Activated CD4-positive, alpha-beta memory T cell treated with anti-CD3 and anti-CD28 coated beads, Interleukin-2, amount 10 ng/mL, durations not matched to agents 7 days and 5 days (primary cell): ENCODE results near the gene CISTR. TPM values are rescaled to one million over a fixed set of nuclear protein-coding genes. Genes with fewer than 3 reads are reported as not detected.
"Not testable (repeated sequence)": the region's sequence is repeated elsewhere in the genome, so short reads cannot be mapped to it uniquely, and the experiment has no call there.

Experiments
- CTCF ChIA-PET: fragments of 350-600 bp; sonication (Branson Sonifier 250); formaldehyde crosslinking; loops from one replicate; lab custom pipeline; 2021; ENCODE audit warnings: antibody characterized with exemption, inconsistent platforms; lab: Charles Lee
- POLR2A ChIA-PET: fragments of 350-600 bp; sonication (Branson Sonifier 250); formaldehyde crosslinking; loops from one replicate; lab custom pipeline; 2021; ENCODE audit warnings: antibody characterized with exemption; lab: Charles Lee
- DNase-seq: peaks from one replicate; pipeline ENCODE4 v3.0.0-alpha.2; 2020
- H3K27ac Mint-ChIP-seq: one replicate; pipeline ENCODE4 v1.8.0; 2021; ENCODE audit warnings: mild to moderate bottlenecking, mixed read lengths
- H3K27me3 Mint-ChIP-seq: one replicate; pipeline ENCODE4 v1.8.0; 2021; ENCODE audit warnings: mixed read lengths
- H3K36me3 Mint-ChIP-seq: one replicate; pipeline ENCODE4 v1.8.0; 2021; ENCODE audit warnings: low read depth, mixed read lengths
- H3K4me1 Mint-ChIP-seq: one replicate; pipeline ENCODE4 v1.8.0; 2021; ENCODE audit warnings: mixed read lengths
- H3K4me3 Mint-ChIP-seq: one replicate; pipeline ENCODE4 v1.8.0; 2021; ENCODE audit warnings: mild to moderate bottlenecking, mixed read lengths
- H3K9me3 Mint-ChIP-seq: one replicate; pipeline ENCODE4 v1.8.0; 2021; ENCODE audit warnings: mixed read lengths
- total RNA-seq, 2 experiments: library from RNA; stranded (reverse); gene quantifications; one replicate each; pipeline ENCODE4 v1.2.3, GENCODE V29; 2021

CISTR gene
- total RNA-seq, 2 experiments from 2014 or later: not detected

DNA sequence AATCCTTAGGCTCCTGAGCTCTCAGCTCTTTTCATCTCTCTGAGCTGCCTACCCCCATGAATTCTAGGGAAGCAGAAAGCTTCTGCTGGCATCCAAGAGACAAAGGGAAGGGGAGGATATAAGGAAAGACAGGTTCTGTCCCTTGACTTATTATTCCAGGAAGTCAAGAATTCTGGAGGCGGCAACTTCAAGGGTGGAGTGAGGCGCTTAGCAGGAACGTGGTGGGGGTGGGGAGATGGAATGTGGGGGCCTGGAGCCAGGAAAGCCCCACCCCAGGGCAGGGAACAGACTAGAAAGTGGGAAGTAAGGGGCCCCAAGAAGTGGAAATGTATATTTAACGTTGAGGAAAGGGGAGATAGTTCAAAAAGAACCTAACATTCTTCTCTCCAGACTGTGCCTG, 26.0 kb downstream of the CISTR start:
- DNase-seq: no peak
- Mint-ChIP-seq H3K4me3 (peak overlapping the region; percentile 87), H3K27me3 (no peaks in the 10 kb centered on the region), H3K36me3 (peaks cover 21% of the 10 kb centered on the region), H3K27ac (no peak overlapping the region), H3K9me3 (no peaks in the 10 kb centered on the region), H3K4me1 (peaks cover 33% of the 10 kb centered on the region)
- ChIA-PET CTCF (interaction anchor here (0.9 to 10.0 kb wide), 4 partner anchors 8 to 490 kb away, joined by 3 to 154 read pairs (median 4); no protein-coding TSS in a partner anchor), POLR2A (no interaction called here)

DNA sequence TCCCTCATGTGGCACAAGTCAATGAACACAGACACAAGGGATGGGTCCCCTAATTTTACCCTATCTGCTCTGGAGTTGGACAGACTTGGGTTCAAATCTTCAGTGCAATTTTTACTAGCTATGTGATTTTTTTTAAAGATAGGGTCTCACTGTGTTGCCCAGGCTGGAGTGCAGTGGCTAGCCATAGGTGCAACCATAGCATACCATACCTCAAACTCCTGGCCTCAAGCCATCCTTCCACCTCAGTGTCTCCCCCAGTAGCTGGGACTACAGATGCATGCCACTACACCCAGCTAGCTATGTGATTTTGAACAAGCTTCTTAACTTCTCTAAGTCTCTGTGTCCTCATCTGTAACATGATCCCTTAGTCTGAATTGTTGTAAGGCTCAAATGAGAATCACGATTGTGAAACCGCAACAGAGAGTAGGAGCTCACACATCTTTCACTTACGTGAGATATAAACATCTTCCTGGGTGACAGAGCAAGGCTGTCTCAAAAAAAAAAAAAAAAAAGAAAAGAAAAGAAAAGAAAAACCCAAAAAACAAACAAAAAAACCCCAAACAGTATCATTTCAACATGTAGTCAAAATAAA, 29.2 kb downstream of the CISTR start:
- no peaks in the 10 kb centered on the region for H3K27me3 Mint-ChIP-seq
- CTCF ChIA-PET: interaction anchor here (0.5 to 2.3 kb wide), 3 partner anchors 21 to 353 kb away, joined by 3 to 12 read pairs (median 10); no protein-coding TSS in a partner anchor
- DNase-seq: no peak
- no peak overlapping the region for H3K27ac Mint-ChIP-seq
- POLR2A ChIA-PET: interaction anchor here (1.4 kb wide), 1 partner anchor 179 kb away, joined by 5 read pairs; no protein-coding TSS in a partner anchor
- no peaks in the 10 kb centered on the region for H3K9me3 Mint-ChIP-seq
- no peak overlapping the region for H3K4me3 Mint-ChIP-seq
- peaks cover 31% of the 10 kb centered on the region for H3K36me3 Mint-ChIP-seq
- H3K4me1 Mint-ChIP-seq: peaks cover 23% of the 10 kb centered on the region

- Mint-ChIP-seq H3K27ac (no peak overlapping the region), H3K36me3 (peaks cover 38% of the 10 kb centered on the region), H3K4me3 (no peak overlapping the region), H3K4me1 (peaks cover 9% of the 10 kb centered on the region), H3K9me3 (no peaks in the 10 kb centered on the region), H3K27me3 (no peaks in the 10 kb centered on the region)
- ChIA-PET CTCF (interaction anchor here (0.8 to 2.3 kb wide), 3 partner anchors 12 to 25 kb away, joined by 3 to 12 read pairs (median 3); no protein-coding TSS in a partner anchor), POLR2A (no interaction called here)
- no peak for DNase-seq
Observed at GRCh38 chr12:53720946-53721345, 30.8 kb downstream of the CISTR start.

DNA sequence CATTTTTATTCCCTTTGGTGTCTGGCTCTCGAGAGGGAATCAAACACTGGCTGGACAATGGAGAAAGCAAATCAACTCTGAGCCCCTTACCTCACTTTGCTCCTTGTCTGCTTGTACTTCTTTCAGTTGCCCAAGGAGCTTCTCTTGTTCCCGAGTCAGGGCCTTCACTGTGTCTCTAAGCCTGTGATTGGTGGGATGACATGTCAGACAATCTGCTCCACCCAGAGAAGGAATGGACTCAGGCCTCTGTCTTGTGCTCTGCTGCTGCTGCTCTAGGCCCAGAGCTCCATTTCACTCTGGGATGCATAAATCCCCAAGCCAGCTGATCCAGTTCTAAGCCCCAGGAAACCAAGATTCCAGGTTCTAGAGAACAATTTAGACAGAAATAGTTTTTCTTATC, 32.1 kb downstream of the CISTR start:
- H3K27me3 Mint-ChIP-seq: no peaks in the 10 kb centered on the region
- peaks cover 34% of the 10 kb centered on the region for H3K36me3 Mint-ChIP-seq

DNA sequence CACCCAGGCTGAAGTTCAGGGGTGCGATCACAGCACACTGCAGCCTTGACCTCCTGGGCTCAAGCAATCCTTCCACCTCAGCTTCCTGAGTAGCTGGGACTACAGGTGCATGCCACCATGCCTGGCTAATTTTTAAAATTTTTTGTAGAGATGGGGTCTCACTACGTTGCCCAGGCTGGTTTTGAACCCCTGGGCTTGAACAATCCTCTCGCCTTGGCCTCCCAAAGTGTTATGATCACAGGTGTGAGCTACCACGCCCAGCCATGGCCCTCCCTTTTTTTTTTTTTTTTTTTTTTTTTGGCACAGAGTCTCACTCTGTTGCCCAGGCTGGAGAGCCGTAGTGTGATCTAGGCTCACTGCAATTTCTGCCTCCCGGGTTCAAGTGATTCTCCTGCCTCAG, 33.2 kb downstream of the CISTR start:
- not testable (repeated sequence) for H3K9me3 Mint-ChIP-seq, H3K27ac Mint-ChIP-seq, H3K4me3 Mint-ChIP-seq, H3K4me1 Mint-ChIP-seq, H3K27me3 Mint-ChIP-seq, DNase-seq
- CTCF ChIA-PET: interaction anchor here (0.7 to 2.8 kb wide), 5 partner anchors 8 to 498 kb away, joined by 3 to 13 read pairs (median 6); no protein-coding TSS in a partner anchor
- POLR2A ChIA-PET: interaction anchor here (1.1 kb wide), 1 partner anchor 10 kb away, joined by 3 read pairs; no protein-coding TSS in a partner anchor
- peaks cover 34% of the 10 kb centered on the region for H3K36me3 Mint-ChIP-seq

More for the DNA sequence above, 32.1 kb downstream of the CISTR start:
- H3K4me3 Mint-ChIP-seq: no peak overlapping the region
- CTCF ChIA-PET: no interaction called here
- H3K4me1 Mint-ChIP-seq: peaks cover 6% of the 10 kb centered on the region
- H3K27ac Mint-ChIP-seq: no peak overlapping the region
- no peak for DNase-seq
- no peaks in the 10 kb centered on the region for H3K9me3 Mint-ChIP-seq
- POLR2A ChIA-PET: interaction anchor here (1.1 kb wide), 1 partner anchor 9 kb away, joined by 3 read pairs; no protein-coding TSS in a partner anchor

DNA sequence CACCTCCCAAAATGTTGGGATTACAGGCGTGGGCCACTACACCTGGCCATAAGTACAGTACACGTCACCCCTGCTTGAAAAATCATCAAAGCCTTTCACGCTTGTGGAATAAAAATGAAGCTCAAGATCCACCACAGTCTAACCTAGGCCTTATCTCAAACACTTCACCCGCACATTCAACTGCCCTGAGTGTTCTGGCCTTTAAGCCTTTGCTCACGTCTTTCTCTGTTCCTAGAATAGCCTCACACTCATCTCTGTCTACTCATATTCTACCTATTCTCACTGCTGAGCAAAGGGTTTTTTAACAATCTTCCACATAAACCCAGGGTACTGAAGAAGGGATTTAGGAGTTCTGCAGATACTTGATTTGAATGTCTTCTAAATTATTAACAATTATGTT, 34.5 kb downstream of the CISTR start:
- POLR2A ChIA-PET: no interaction called here
- CTCF ChIA-PET: interaction anchor here (1.4 to 2.8 kb wide), 3 partner anchors 15 to 29 kb away, joined by 6 to 13 read pairs (median 10); no protein-coding TSS in a partner anchor
- peaks cover 29% of the 10 kb centered on the region for H3K36me3 Mint-ChIP-seq
- H3K9me3 Mint-ChIP-seq: no peaks in the 10 kb centered on the region
- no peak overlapping the region for H3K27ac Mint-ChIP-seq
- H3K4me1 Mint-ChIP-seq: no peaks in the 10 kb centered on the region
- no peak overlapping the region for H3K4me3 Mint-ChIP-seq
- no peak for DNase-seq
- no peaks in the 10 kb centered on the region for H3K27me3 Mint-ChIP-seq

DNA sequence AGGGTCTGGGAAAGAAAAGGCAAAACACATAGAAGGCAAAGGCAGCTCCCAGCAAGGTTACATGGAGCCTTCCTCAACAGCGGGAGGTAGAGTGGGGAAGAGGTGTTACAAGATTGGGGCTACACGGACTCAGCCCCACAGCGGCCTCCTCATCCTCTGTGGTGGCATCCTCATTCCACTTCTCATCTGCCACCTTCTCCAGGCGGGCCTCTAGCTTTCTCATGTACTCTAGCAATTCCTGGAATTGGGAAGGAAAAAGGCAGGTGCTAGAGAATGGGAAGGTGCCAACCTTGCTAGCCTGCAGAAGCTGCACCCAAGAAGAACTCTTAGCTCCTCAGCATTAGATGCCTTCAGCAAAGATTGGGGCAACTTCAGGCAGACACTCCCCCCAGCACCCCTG, 37.8 kb downstream of the CISTR start:
- ChIA-PET CTCF (interaction anchor here (0.5 to 1.1 kb wide), 2 partner anchors 29 to 46 kb away, joined by 3 read pairs; no protein-coding TSS in a partner anchor), POLR2A (no interaction called here)
- H3K27ac Mint-ChIP-seq: no peak overlapping the region

GRCh38 chr12:53713516-53713915, 38.3 kb downstream of the CISTR start:
- no peak overlapping the region for H3K27ac Mint-ChIP-seq
- peaks cover 8% of the 10 kb centered on the region for H3K36me3 Mint-ChIP-seq
- no peak for DNase-seq
- ChIA-PET POLR2A (no interaction called here), CTCF (interaction anchor here (0.5 to 1.1 kb wide), 2 partner anchors 30 to 46 kb away, joined by 3 read pairs; no protein-coding TSS in a partner anchor)
- no peak overlapping the region for H3K4me3 Mint-ChIP-seq
- no peaks in the 10 kb centered on the region for H3K9me3 Mint-ChIP-seq
- peaks cover 7% of the 10 kb centered on the region for H3K27me3 Mint-ChIP-seq
- no peaks in the 10 kb centered on the region for H3K4me1 Mint-ChIP-seq

More for the DNA sequence above, 37.8 kb downstream of the CISTR start:
- no peak for DNase-seq
- H3K4me1 Mint-ChIP-seq: no peaks in the 10 kb centered on the region
- H3K4me3 Mint-ChIP-seq: no peak overlapping the region
- H3K9me3 Mint-ChIP-seq: no peaks in the 10 kb centered on the region
- peaks cover 2% of the 10 kb centered on the region for H3K27me3 Mint-ChIP-seq
- peaks cover 8% of the 10 kb centered on the region for H3K36me3 Mint-ChIP-seq

DNA sequence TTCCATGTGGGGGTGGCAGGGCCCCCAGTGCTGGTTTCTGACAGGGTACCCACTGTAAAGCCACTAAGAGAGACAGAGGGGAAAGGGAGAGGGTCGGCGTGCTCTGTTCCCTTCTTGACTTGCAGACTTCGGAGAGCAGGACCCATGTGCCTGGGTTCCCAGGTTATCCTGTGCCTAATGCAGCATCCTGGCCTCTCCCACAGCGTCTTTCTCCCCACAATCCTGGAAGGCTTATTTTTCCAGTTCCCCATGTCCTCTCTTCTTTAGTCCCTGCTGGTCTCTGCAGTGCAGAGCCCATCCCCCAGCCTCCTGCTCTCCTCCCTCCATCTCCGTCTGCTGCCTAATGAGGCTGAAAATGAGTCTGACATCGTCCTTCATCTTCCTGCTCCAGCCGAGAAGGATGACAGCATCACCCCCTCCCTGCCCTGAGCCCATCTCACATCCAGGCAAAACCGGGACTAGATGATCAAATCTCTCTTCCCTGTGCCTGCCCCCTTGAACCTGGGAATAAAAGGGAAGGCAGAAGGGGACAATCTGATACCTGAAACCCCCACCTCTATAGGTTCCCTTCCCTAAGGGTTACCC, 39.6 kb downstream of the CISTR start:
- Mint-ChIP-seq H3K27me3 (peaks cover 13% of the 10 kb centered on the region), H3K27ac (no peak overlapping the region), H3K36me3 (peaks cover 8% of the 10 kb centered on the region), H3K4me1 (no peaks in the 10 kb centered on the region), H3K9me3 (no peaks in the 10 kb centered on the region), H3K4me3 (no peak overlapping the region)
- ChIA-PET POLR2A (no interaction called here), CTCF (no interaction called here)
- DNase-seq: no peak

GRCh38 chr12:53710091-53710490, 41.7 kb downstream of the CISTR start:
- H3K27ac Mint-ChIP-seq: no peak overlapping the region
- no peak for DNase-seq
- CTCF ChIA-PET: interaction anchor here (1.8 kb wide), 1 partner anchor 36 kb away, joined by 6 read pairs; no protein-coding TSS in a partner anchor
- no peaks in the 10 kb centered on the region for H3K36me3 Mint-ChIP-seq
- H3K27me3 Mint-ChIP-seq: peaks cover 27% of the 10 kb centered on the region
- H3K9me3 Mint-ChIP-seq: no peaks in the 10 kb centered on the region
- no peak overlapping the region for H3K4me3 Mint-ChIP-seq
- no peaks in the 10 kb centered on the region for H3K4me1 Mint-ChIP-seq
- POLR2A ChIA-PET: no interaction called here

DNA sequence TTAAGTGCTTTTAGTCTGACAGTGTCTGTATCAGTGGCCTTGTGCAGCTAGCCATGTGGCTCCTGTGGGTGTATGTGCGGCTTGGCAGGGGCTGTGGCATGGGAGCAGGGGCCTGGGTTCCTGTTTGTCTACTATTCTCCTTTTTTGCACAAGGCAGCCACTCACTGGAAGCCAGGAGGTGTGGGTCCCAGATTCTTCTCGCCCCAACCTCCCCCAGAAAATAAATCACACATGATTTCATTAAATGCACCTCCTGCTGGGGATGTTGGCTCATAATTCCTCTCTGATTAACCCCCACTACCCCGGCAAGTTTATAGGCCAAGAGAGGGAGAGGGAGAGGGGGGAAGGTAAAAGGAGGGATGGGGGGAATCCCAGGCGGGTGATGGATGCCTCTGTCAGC, 42.1 kb downstream of the CISTR start:
- no peak for DNase-seq
- peaks cover 28% of the 10 kb centered on the region for H3K27me3 Mint-ChIP-seq
- H3K27ac Mint-ChIP-seq: no peak overlapping the region
- no peak overlapping the region for H3K4me3 Mint-ChIP-seq
- POLR2A ChIA-PET: no interaction called here
- H3K9me3 Mint-ChIP-seq: no peaks in the 10 kb centered on the region
- H3K36me3 Mint-ChIP-seq: no peaks in the 10 kb centered on the region
- CTCF ChIA-PET: interaction anchor here (1.8 kb wide), 1 partner anchor 36 kb away, joined by 6 read pairs; no protein-coding TSS in a partner anchor
- no peaks in the 10 kb centered on the region for H3K4me1 Mint-ChIP-seq

- ChIA-PET CTCF (interaction anchor here (3.7 kb wide), 1 partner anchor 38 kb away, joined by 23 read pairs; no protein-coding TSS in a partner anchor), POLR2A (no interaction called here)
- H3K9me3 Mint-ChIP-seq: no peaks in the 10 kb centered on the region
- H3K36me3 Mint-ChIP-seq: no peaks in the 10 kb centered on the region
- peaks cover 63% of the 10 kb centered on the region for H3K27me3 Mint-ChIP-seq
- no peak for DNase-seq
- no peak overlapping the region for H3K27ac Mint-ChIP-seq
- H3K4me1 Mint-ChIP-seq: no peaks in the 10 kb centered on the region
- H3K4me3 Mint-ChIP-seq: no peak overlapping the region
Observed at GRCh38 chr12:53706080-53706479, 45.7 kb downstream of the CISTR start.

DNA sequence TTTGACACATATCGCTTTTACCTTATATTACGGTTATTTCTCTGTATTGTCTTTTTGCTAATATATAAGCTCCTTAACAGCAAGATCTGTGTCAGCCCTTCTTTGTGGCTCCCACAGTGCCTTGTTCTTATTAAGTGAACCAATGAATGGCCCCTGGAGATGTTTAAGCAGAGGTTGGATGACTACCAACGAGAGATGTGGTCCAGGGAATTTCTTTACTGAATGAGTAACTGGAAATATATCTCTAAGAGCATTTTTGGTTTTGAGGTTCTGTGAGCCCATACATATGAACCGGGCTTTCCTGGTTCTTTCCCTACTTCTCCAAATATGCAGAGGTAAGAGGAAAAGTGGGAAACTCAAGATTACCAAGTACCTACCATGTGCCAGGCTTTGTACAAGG, 48.0 kb downstream of the CISTR start:
- Mint-ChIP-seq H3K36me3 (no peaks in the 10 kb centered on the region), H3K4me3 (no peak overlapping the region), H3K9me3 (no peaks in the 10 kb centered on the region), H3K27me3 (peaks cover 80% of the 10 kb centered on the region), H3K4me1 (no peaks in the 10 kb centered on the region), H3K27ac (no peak overlapping the region)
- ChIA-PET CTCF (interaction anchor here (0.9 to 2.7 kb wide), 2 partner anchors 18 to 41 kb away, joined by 3 to 88 read pairs; no protein-coding TSS in a partner anchor), POLR2A (no interaction called here)
- DNase-seq: no peak
